Mesothelial cell of epicardium (in vitro differentiated cells): ENCODE data around the gene VIPR2. TPM values are rescaled to one million over a fixed set of nuclear protein-coding genes. Genes with fewer than 3 reads are reported as not detected.

Experiments
- DNase-seq, 2 experiments: peaks; one replicate each; pipeline ENCODE4 v3.0.0; 2021; ENCODE audit warnings: low spot score in 2 of 2; ENCODE audit not compliant: unreplicated experiment in 2 of 2
- H3K27ac Mint-ChIP-seq: 2 replicates; pipeline ENCODE4 v1.8.0; 2021; ENCODE audit warnings: mixed read lengths
- H3K27me3 Mint-ChIP-seq: 2 replicates; pipeline ENCODE4 v1.8.0; 2021; ENCODE audit warnings: low read depth, mixed read lengths
- H3K36me3 Mint-ChIP-seq: 2 replicates; pipeline ENCODE4 v1.8.0; 2021; ENCODE audit warnings: mixed read lengths
- H3K4me1 Mint-ChIP-seq: 2 replicates; pipeline ENCODE4 v1.8.0; 2021; ENCODE audit warnings: mixed read lengths
- H3K4me3 Mint-ChIP-seq: 2 replicates; pipeline ENCODE4 v1.8.0; 2021; ENCODE audit warnings: mild to moderate bottlenecking, moderate library complexity, mixed read lengths
- H3K9me3 Mint-ChIP-seq: 2 replicates; pipeline ENCODE4 v1.8.0; 2021; ENCODE audit warnings: mixed read lengths
- CTCF ChIP-seq: fragments of 200-600 bp; sonication (generic); IDR thresholded peaks from one replicate; pipeline ENCODE4 v1.5.0; 2021; ENCODE audit warnings: antibody characterized with exemption; ENCODE audit not compliant: unreplicated experiment
- total RNA-seq: library from RNA; stranded (reverse); gene quantifications from 3 replicates; pipeline ENCODE4 v1.2.1, GENCODE V29; 2021

The VIPR2 gene
- total RNA-seq, 1 donor from 2014 or later: 0.04 TPM

- no peak for TF ChIP-seq CTCF
- H3K9me3 Mint-ChIP-seq: peaks cover 11% of the 10 kb centered on the region
- H3K4me3 Mint-ChIP-seq: no peak overlapping the region
- no peak for DNase-seq
- no peaks in the 10 kb centered on the region for H3K36me3 Mint-ChIP-seq
- peaks cover 2% of the 10 kb centered on the region for H3K4me1 Mint-ChIP-seq
- H3K27ac Mint-ChIP-seq: no peak overlapping the region
- H3K27me3 Mint-ChIP-seq: peaks cover 51% of the 10 kb centered on the region
Observed at GRCh38 chr7:158993591-158993990, 151.1 kb downstream of the VIPR2 start.

- H3K4me1 Mint-ChIP-seq: peaks cover 2% of the 10 kb centered on the region
- peaks cover 51% of the 10 kb centered on the region for H3K27me3 Mint-ChIP-seq
- DNase-seq: no peak
- H3K36me3 Mint-ChIP-seq: no peaks in the 10 kb centered on the region
- H3K27ac Mint-ChIP-seq: no peak overlapping the region
- no peak overlapping the region for H3K4me3 Mint-ChIP-seq
- TF ChIP-seq CTCF: no peak
- peaks cover 11% of the 10 kb centered on the region for H3K9me3 Mint-ChIP-seq
Observed at GRCh38 chr7:158992759-158993158, 151.9 kb downstream of the VIPR2 start.

- peaks cover 2% of the 10 kb centered on the region for H3K4me1 Mint-ChIP-seq
- peaks cover 11% of the 10 kb centered on the region for H3K9me3 Mint-ChIP-seq
- TF ChIP-seq CTCF: no peak
- H3K27me3 Mint-ChIP-seq: peaks cover 44% of the 10 kb centered on the region
- H3K27ac Mint-ChIP-seq: no peak overlapping the region
- DNase-seq: no peak
- H3K4me3 Mint-ChIP-seq: no peak overlapping the region
- no peaks in the 10 kb centered on the region for H3K36me3 Mint-ChIP-seq
Observed at GRCh38 chr7:158991824-158992621, 152.6 kb downstream of the VIPR2 start.

GRCh38 chr7:158988996-158989395, 155.7 kb downstream of the VIPR2 start:
- Mint-ChIP-seq H3K9me3 (peaks cover 10% of the 10 kb centered on the region), H3K27ac (no peak overlapping the region)

GRCh38 chr7:158988302-158988862, 156.3 kb downstream of the VIPR2 start:
- H3K36me3 Mint-ChIP-seq: no peaks in the 10 kb centered on the region
- H3K4me3 Mint-ChIP-seq: no peak overlapping the region
- H3K27me3 Mint-ChIP-seq: peaks cover 8% of the 10 kb centered on the region
- peaks cover 2% of the 10 kb centered on the region for H3K4me1 Mint-ChIP-seq
- TF ChIP-seq CTCF: no peak
- no peak overlapping the region for H3K27ac Mint-ChIP-seq
- no peak for DNase-seq
- H3K9me3 Mint-ChIP-seq: peaks cover 7% of the 10 kb centered on the region

More at GRCh38 chr7:158988996-158989395, 155.7 kb downstream of the VIPR2 start:
- Mint-ChIP-seq H3K27me3 (peaks cover 14% of the 10 kb centered on the region), H3K4me3 (no peak overlapping the region), H3K4me1 (peaks cover 2% of the 10 kb centered on the region), H3K36me3 (no peaks in the 10 kb centered on the region)
- TF ChIP-seq CTCF: no peak
- no peak for DNase-seq
